GM12878 (cell line): ENCODE data around the gene HCK. TPM values are rescaled to one million over a fixed set of nuclear protein-coding genes. Genes with fewer than 3 reads are reported as not detected.

Source experiments
- CHD4 ChIP-seq: fragments of 200-600 bp; sonication (generic); IDR thresholded peaks from 2 replicates; pipeline ENCODE4 v1.6.1; 2016; ENCODE audit warnings: mild to moderate bottlenecking
- EGR1 ChIP-seq, 2 experiments: IDR thresholded peaks; 1 replicate in 1 of 2; 2 replicates in 1 of 2; pipeline ENCODE4 v1.6.1; 2011 to 2012; ENCODE audit warnings: low read depth in 2 of 2, low read length in 2 of 2, borderline replicate concordance in 1 of 2, mild to moderate bottlenecking in 1 of 2, moderate library complexity in 1 of 2
- GATAD2B ChIP-seq: fragments of 450-650 bp; conservative IDR thresholded peaks from 2 replicates; pipeline ENCODE4 v1.6.1; 2017; ENCODE audit warnings: low read depth, mild to moderate bottlenecking, moderate library complexity
- HDAC2 ChIP-seq: fragments of 200-600 bp; sonication (generic); IDR thresholded peaks from 2 replicates; pipeline ENCODE4 v1.6.1; 2017
- IKZF2 ChIP-seq, 2 experiments: fragments of 450-650 bp; IDR thresholded peaks; 2 replicates each; pipeline ENCODE4 v1.6.1; 2017; ENCODE audit warnings: mild to moderate bottlenecking in 2 of 2, moderate library complexity in 2 of 2
- LARP7 ChIP-seq: fragments of 450-650 bp; IDR thresholded peaks from 2 replicates; pipeline ENCODE4 v1.6.1; 2017; ENCODE audit warnings: mild to moderate bottlenecking
- NFXL1 ChIP-seq: fragments of 450-650 bp; IDR thresholded peaks from 2 replicates; pipeline ENCODE4 v1.6.1; 2017; ENCODE audit warnings: antibody characterized with exemption, mild to moderate bottlenecking, borderline replicate concordance
- NR2C1 ChIP-seq: fragments of 450-650 bp; IDR thresholded peaks from 2 replicates; pipeline ENCODE4 v1.6.1; 2017; ENCODE audit warnings: antibody characterized with exemption, mild to moderate bottlenecking, moderate library complexity
- NRF1 ChIP-seq: conservative IDR thresholded peaks from 2 replicates; pipeline ENCODE4 v1.6.1; 2011; ENCODE audit warnings: mild to moderate bottlenecking, low read depth, low read length, improper control_type of control experiment
- POLR2A ChIP-seq: IDR thresholded peaks from 2 replicates; pipeline ENCODE4 v1.6.1; 2011; ENCODE audit warnings: low read depth, mild to moderate bottlenecking, low read length
- RUNX3 ChIP-seq: IDR thresholded peaks from 2 replicates; pipeline ENCODE4 v1.6.1; 2012; ENCODE audit warnings: low read length, inconsistent platforms
- SREBF2 ChIP-seq: IDR thresholded peaks from 2 replicates; pipeline ENCODE4 v1.6.1; 2012; ENCODE audit warnings: mild to moderate bottlenecking, low read length
- SRF ChIP-seq, 2 experiments: IDR thresholded peaks; 2 replicates each; pipeline ENCODE4 v1.6.1; 2011; ENCODE audit warnings: low read depth in 2 of 2, low read length in 2 of 2, mild to moderate bottlenecking in 1 of 2, moderate library complexity in 1 of 2
- STAT1 ChIP-seq: fragments of 450-650 bp; conservative IDR thresholded peaks from 2 replicates; pipeline ENCODE4 v1.6.1; 2014; ENCODE audit warnings: antibody characterized with exemption, mild to moderate bottlenecking
- STAT3 ChIP-seq: IDR thresholded peaks from 2 replicates; pipeline ENCODE4 v1.6.1; 2011; ENCODE audit warnings: low read depth, low read length, improper control_type of control experiment
- TAF1 ChIP-seq: IDR thresholded peaks from 2 replicates; pipeline ENCODE4 v1.6.1; 2011; ENCODE audit warnings: mild to moderate bottlenecking, low read depth, low read length, borderline replicate concordance
- TCF12 ChIP-seq: IDR thresholded peaks from 2 replicates; pipeline ENCODE4 v1.6.1; 2011; ENCODE audit warnings: low read depth, mild to moderate bottlenecking, low read length
- ZNF24 ChIP-seq: fragments of 450-650 bp; IDR thresholded peaks from 2 replicates; pipeline ENCODE4 v1.6.1; 2017; ENCODE audit warnings: antibody characterized with exemption, mild to moderate bottlenecking
- ZNF274 ChIP-seq: IDR thresholded peaks from one replicate; pipeline ENCODE4 v1.8.0; 2011; ENCODE audit not compliant: insufficient read length, insufficient read depth
- ZNF622 ChIP-seq: fragments of 450-650 bp; IDR thresholded peaks from 2 replicates; pipeline ENCODE4 v1.6.1; 2017; ENCODE audit warnings: mild to moderate bottlenecking, inconsistent platforms
- ZZZ3 ChIP-seq: IDR thresholded peaks from 2 replicates; pipeline ENCODE4 v1.6.1; 2011; ENCODE audit warnings: low read depth; ENCODE audit not compliant: control insufficient read depth, insufficient read length
- polyA plus RNA-seq, 11 experiments: library from polyadenylated mRNA; depleted of rRNA in 4 of 11; unstranded in 6 of 11; stranded (reverse) in 5 of 11; fragments of >200 nt; fragmentation: Nextera tagmentation in 4 of 11; fragmentation: Illumina TruSeq in 1 of 11; extraction: Ambion mirVana in 4 of 11; extraction: Trizol in 1 of 11; gene quantifications; 1 replicate in 1 of 11; 2 replicates in 10 of 11; pipeline versions ENCODE4 v1.2.1 to v1.2.3, GENCODE V29; 2011 to 2016; ENCODE audit warnings: inconsistent platforms in 2 of 11, missing spikeins in 2 of 11, low read depth in 1 of 11
- total RNA-seq, 4 experiments: library from RNA; depleted of rRNA in 3 of 4; stranded (reverse); fragments of >200 nt in 3 of 4; fragmentation: Illumina TruSeq in 1 of 4; extraction: Trizol in 1 of 4; gene quantifications; 2 replicates each; pipeline versions ENCODE4 v1.2.1 to v1.2.3, GENCODE V29; 2013 to 2021
- TF ChIP-seq, protein P1 (sequence below): fragments of 450-650 bp; IDR thresholded peaks from 2 replicates; pipeline ENCODE4 v1.6.1; 2017; ENCODE audit warnings: low read depth, mild to moderate bottlenecking, moderate library complexity
- TF ChIP-seq, protein P2 (sequence below): fragments of 450-650 bp; IDR thresholded peaks from 2 replicates; pipeline ENCODE4 v1.6.1; 2016; ENCODE audit warnings: mild to moderate bottlenecking
- TF ChIP-seq, protein P3 (sequence below): fragments of 450-650 bp; IDR thresholded peaks from 2 replicates; pipeline ENCODE4 v1.6.1; 2017; ENCODE audit warnings: antibody characterized with exemption, mild to moderate bottlenecking, moderate library complexity
- TF ChIP-seq, protein P4 (sequence below): fragments of 450-650 bp; IDR thresholded peaks from 2 replicates; pipeline ENCODE4 v1.6.1; 2016; ENCODE audit warnings: mild to moderate bottlenecking

Gene HCK
- total and polyA plus RNA-seq, 10 of the 15 experiments (the other 5 are each of a cell fraction or from before 2014, with no cell fraction given) = 1.3 to 30.3 (median 18.5) TPM

DNA sequence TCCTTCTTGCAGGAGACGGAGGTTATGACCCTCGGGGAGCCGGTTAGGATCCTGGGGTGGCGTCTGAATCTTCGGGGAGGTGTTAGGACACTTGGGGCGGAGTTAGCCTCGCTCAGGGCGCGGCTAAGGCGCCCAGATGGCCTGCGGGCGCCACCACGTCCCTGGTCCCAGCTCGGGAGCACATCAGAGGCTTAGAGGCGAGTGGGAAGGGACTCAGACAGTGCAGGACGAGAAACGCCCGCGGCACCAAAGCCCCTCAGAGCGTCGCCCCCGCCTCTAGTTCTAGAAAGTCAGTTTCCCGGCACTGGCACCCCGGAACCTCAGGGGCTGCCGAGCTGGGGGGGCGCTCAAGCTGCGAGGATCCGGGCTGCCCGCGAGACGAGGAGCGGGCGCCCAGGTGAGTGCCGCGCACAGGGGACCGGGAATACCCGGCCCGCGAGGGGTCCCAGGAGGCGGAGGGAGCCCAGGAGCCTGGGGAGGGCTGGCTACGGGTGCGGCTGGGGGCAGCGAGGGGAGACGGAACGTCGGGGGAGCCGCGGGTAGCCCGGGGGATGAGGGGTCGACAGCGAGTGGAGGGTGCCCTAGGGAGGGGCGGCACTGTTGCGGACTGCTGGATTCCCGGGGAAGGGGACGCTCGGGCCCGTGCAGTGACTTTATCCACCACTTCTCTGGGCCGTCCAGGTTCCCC, at the start of gene HCK (continued):
- TF ChIP-seq, protein P1, sequence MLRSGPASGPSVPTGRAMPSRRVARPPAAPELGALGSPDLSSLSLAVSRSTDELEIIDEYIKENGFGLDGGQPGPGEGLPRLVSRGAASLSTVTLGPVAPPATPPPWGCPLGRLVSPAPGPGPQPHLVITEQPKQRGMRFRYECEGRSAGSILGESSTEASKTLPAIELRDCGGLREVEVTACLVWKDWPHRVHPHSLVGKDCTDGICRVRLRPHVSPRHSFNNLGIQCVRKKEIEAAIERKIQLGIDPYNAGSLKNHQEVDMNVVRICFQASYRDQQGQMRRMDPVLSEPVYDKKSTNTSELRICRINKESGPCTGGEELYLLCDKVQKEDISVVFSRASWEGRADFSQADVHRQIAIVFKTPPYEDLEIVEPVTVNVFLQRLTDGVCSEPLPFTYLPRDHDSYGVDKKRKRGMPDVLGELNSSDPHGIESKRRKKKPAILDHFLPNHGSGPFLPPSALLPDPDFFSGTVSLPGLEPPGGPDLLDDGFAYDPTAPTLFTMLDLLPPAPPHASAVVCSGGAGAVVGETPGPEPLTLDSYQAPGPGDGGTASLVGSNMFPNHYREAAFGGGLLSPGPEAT = no peak
- TF ChIP-seq STAT3 = no peak
- no peak for TF ChIP-seq ZNF274
- no peak; a peak in 1 of 4 replicates for TF ChIP-seq IKZF2 (IDR thresholded peaks at IDR 0.05)
- no peak for TF ChIP-seq NRF1
- TF ChIP-seq RUNX3 = peak; percentile 29; the same call in 1 of the 2 replicates
- TF ChIP-seq GATAD2B = peak; percentile 36; the same call in 1 of the 2 replicates
- no peak for TF ChIP-seq NR2C1
- no peak for TF ChIP-seq ZNF622
- TF ChIP-seq, protein P2, sequence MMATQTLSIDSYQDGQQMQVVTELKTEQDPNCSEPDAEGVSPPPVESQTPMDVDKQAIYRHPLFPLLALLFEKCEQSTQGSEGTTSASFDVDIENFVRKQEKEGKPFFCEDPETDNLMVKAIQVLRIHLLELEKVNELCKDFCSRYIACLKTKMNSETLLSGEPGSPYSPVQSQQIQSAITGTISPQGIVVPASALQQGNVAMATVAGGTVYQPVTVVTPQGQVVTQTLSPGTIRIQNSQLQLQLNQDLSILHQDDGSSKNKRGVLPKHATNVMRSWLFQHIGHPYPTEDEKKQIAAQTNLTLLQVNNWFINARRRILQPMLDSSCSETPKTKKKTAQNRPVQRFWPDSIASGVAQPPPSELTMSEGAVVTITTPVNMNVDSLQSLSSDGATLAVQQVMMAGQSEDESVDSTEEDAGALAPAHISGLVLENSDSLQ = no peak
- TF ChIP-seq, protein P3, sequence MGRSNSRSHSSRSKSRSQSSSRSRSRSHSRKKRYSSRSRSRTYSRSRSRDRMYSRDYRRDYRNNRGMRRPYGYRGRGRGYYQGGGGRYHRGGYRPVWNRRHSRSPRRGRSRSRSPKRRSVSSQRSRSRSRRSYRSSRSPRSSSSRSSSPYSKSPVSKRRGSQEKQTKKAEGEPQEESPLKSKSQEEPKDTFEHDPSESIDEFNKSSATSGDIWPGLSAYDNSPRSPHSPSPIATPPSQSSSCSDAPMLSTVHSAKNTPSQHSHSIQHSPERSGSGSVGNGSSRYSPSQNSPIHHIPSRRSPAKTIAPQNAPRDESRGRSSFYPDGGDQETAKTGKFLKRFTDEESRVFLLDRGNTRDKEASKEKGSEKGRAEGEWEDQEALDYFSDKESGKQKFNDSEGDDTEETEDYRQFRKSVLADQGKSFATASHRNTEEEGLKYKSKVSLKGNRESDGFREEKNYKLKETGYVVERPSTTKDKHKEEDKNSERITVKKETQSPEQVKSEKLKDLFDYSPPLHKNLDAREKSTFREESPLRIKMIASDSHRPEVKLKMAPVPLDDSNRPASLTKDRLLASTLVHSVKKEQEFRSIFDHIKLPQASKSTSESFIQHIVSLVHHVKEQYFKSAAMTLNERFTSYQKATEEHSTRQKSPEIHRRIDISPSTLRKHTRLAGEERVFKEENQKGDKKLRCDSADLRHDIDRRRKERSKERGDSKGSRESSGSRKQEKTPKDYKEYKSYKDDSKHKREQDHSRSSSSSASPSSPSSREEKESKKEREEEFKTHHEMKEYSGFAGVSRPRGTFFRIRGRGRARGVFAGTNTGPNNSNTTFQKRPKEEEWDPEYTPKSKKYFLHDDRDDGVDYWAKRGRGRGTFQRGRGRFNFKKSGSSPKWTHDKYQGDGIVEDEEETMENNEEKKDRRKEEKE = no peak
- TF ChIP-seq SRF (IDR thresholded peaks at IDR 0.05; ENCODE audit: low read depth in 2 of 2, low read length in 2 of 2) = no peak
- no peak for TF ChIP-seq NFXL1
- peak; percentile 38; the same call in 1 of the 2 replicates for TF ChIP-seq TAF1
- TF ChIP-seq, protein P4, sequence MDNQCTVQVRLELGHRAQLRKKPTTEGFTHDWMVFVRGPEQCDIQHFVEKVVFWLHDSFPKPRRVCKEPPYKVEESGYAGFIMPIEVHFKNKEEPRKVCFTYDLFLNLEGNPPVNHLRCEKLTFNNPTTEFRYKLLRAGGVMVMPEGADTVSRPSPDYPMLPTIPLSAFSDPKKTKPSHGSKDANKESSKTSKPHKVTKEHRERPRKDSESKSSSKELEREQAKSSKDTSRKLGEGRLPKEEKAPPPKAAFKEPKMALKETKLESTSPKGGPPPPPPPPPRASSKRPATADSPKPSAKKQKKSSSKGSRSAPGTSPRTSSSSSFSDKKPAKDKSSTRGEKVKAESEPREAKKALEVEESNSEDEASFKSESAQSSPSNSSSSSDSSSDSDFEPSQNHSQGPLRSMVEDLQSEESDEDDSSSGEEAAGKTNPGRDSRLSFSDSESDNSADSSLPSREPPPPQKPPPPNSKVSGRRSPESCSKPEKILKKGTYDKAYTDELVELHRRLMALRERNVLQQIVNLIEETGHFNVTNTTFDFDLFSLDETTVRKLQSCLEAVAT = no peak; the same call in 1 of the 2 replicates
- TF ChIP-seq SREBF2 = no peak
- TF ChIP-seq HDAC2 = no peak
- no peak for TF ChIP-seq ZNF24
- TF ChIP-seq CHD4 = no peak
- no peak for TF ChIP-seq TCF12
- TF ChIP-seq POLR2A = peak; percentile 55; the same call in 1 of the 2 replicates
- no peak for TF ChIP-seq LARP7
- 0 out of 3 replicates have a peak, but pooled peaks of 1 of the 2 experiments have one; percentile 4 for TF ChIP-seq EGR1 (IDR thresholded peaks at IDR 0.05; ENCODE audit: borderline replicate concordance in 1 of 2, low read depth in 2 of 2, low read length in 2 of 2)
- no peak for TF ChIP-seq STAT1
- no peak for TF ChIP-seq ZZZ3
